H9 (cell line): Measurements from ENCODE around the gene PUS3. TPM values are rescaled to one million over a fixed set of nuclear protein-coding genes. Genes with fewer than 3 reads are reported as not detected.

Source experiments
- DNase-seq: peaks from one replicate; pipeline ENCODE4 v3.0.0-alpha.2; 2017
- H2AFZ ChIP-seq: one replicate; pipeline ENCODE4 v1.6.1; 2013; ENCODE audit warnings: mild to moderate bottlenecking, low read length, control low read depth, moderate library complexity
- H2AK5ac ChIP-seq: 2 replicates; pipeline ENCODE4 v1.6.1; 2013; ENCODE audit warnings: low read length, control low read depth, mixed read lengths; ENCODE audit not compliant: insufficient read length
- H2BK120ac ChIP-seq: one replicate; pipeline ENCODE4 v1.6.1; 2013; ENCODE audit warnings: low read depth, mild to moderate bottlenecking, low read length, control low read depth, inconsistent platforms; ENCODE audit not compliant: poor library complexity, severe bottlenecking
- H2BK12ac ChIP-seq: 2 replicates; pipeline ENCODE4 v1.6.1; 2013; ENCODE audit warnings: low read length, control low read depth, mixed read lengths, low read depth; ENCODE audit not compliant: insufficient read length
- H2BK15ac ChIP-seq: 2 replicates; pipeline ENCODE4 v1.6.1; 2013; ENCODE audit warnings: low read depth, low read length, control low read depth
- H2BK20ac ChIP-seq: one replicate; pipeline ENCODE4 v1.6.1; 2013; ENCODE audit warnings: low read depth, mild to moderate bottlenecking, low read length, control low read depth, inconsistent platforms; ENCODE audit not compliant: poor library complexity, severe bottlenecking
- H2BK5ac ChIP-seq: 2 replicates; pipeline ENCODE4 v1.6.1; 2013; ENCODE audit warnings: low read length, control low read depth, mixed read lengths; ENCODE audit not compliant: insufficient read length
- H3K14ac ChIP-seq: 2 replicates; pipeline ENCODE4 v1.6.1; 2013; ENCODE audit warnings: low read length, control low read depth; ENCODE audit not compliant: insufficient read depth
- H3K18ac ChIP-seq: 2 replicates; pipeline ENCODE4 v1.6.1; 2013; ENCODE audit warnings: low read depth, mild to moderate bottlenecking, mixed read lengths, low read length, control low read depth; ENCODE audit not compliant: insufficient read length
- H3K23ac ChIP-seq: 2 replicates; pipeline ENCODE4 v1.6.1; 2013; ENCODE audit warnings: low read length, control low read depth, mixed read lengths, low read depth; ENCODE audit not compliant: insufficient read length
- H3K23me2 ChIP-seq: 2 replicates; pipeline ENCODE4 v1.6.1; 2013; ENCODE audit warnings: low read depth, mild to moderate bottlenecking, mixed read lengths, low read length, control low read depth; ENCODE audit not compliant: insufficient read length, poor library complexity, severe bottlenecking
- H3K27ac ChIP-seq: 2 replicates; pipeline ENCODE4 v1.5.1; 2013; ENCODE audit warnings: low read length, control low read depth, mixed read lengths, low read depth; ENCODE audit not compliant: insufficient read length
- H3K27me3 ChIP-seq: 2 replicates; pipeline ENCODE4 v1.6.1; 2013; ENCODE audit warnings: low read length, control low read depth, inconsistent platforms; ENCODE audit not compliant: insufficient read depth
- H3K4ac ChIP-seq: 2 replicates; pipeline ENCODE4 v1.6.1; 2013; ENCODE audit warnings: low read depth, mild to moderate bottlenecking, control low read depth, inconsistent platforms, low read length, moderate library complexity
- H3K4me1 ChIP-seq: 2 replicates; pipeline ENCODE4 v1.6.1; 2013; ENCODE audit warnings: low read length, control low read depth, inconsistent platforms; ENCODE audit not compliant: insufficient read depth
- H3K4me2 ChIP-seq: 2 replicates; pipeline ENCODE4 v1.6.1; 2013; ENCODE audit warnings: low read length, control low read depth, mixed read lengths; ENCODE audit not compliant: insufficient read length, insufficient read depth
- H3K56ac ChIP-seq: 2 replicates; pipeline ENCODE4 v1.6.1; 2013; ENCODE audit warnings: low read depth, mild to moderate bottlenecking, mixed read lengths, low read length, control low read depth; ENCODE audit not compliant: insufficient read length
- H3K79me1 ChIP-seq: 2 replicates; pipeline ENCODE4 v1.6.1; 2013; ENCODE audit warnings: low read depth, mild to moderate bottlenecking, moderate library complexity, low read length, control low read depth, inconsistent platforms; ENCODE audit not compliant: insufficient read depth, poor library complexity, severe bottlenecking
- H3K79me2 ChIP-seq: 2 replicates; pipeline ENCODE4 v1.6.1; 2013; ENCODE audit warnings: low read length, control low read depth, inconsistent platforms; ENCODE audit not compliant: insufficient read depth
- H3K9ac ChIP-seq: 2 replicates; pipeline ENCODE4 v1.6.1; 2013; ENCODE audit warnings: low read length, control low read depth, mixed read lengths; ENCODE audit not compliant: insufficient read length; ENCODE audit errors: extremely low read depth
- H3K9me3 ChIP-seq: one replicate; pipeline ENCODE4 v1.6.1; 2013; ENCODE audit warnings: low read depth, low read length, inconsistent platforms; ENCODE audit not compliant: control insufficient read depth
- H3T11ph ChIP-seq: one replicate; pipeline ENCODE4 v1.6.1; 2013; ENCODE audit warnings: mild to moderate bottlenecking, low read length, control low read depth, inconsistent platforms
- H4K20me1 ChIP-seq: one replicate; pipeline ENCODE4 v1.6.1; 2013; ENCODE audit not compliant: control insufficient read depth, insufficient read length, insufficient read depth
- H4K5ac ChIP-seq: 2 replicates; pipeline ENCODE4 v1.6.1; 2013; ENCODE audit warnings: low read depth, mild to moderate bottlenecking, mixed read lengths, low read length, control low read depth; ENCODE audit not compliant: insufficient read length
- H4K8ac ChIP-seq: replicated peaks from 2 replicates; pipeline ENCODE4 v1.6.1; 2013; ENCODE audit warnings: low read length, control low read depth, mixed read lengths, low read depth; ENCODE audit not compliant: insufficient read length
- H4K91ac ChIP-seq: 2 replicates; pipeline ENCODE4 v1.6.1; 2013; ENCODE audit warnings: low read depth, mild to moderate bottlenecking, moderate library complexity, mixed read lengths, low read length, control low read depth; ENCODE audit not compliant: insufficient read length
- H3K27ac Mint-ChIP-seq, 3 experiments: 2 replicates in 2 of 3; 3 replicates in 1 of 3; pipeline ENCODE4 v1.8.0; 2020 to 2021; ENCODE audit warnings: mixed read lengths in 3 of 3, mild to moderate bottlenecking in 1 of 3, moderate library complexity in 1 of 3
- H3K27me3 Mint-ChIP-seq: 2 replicates; pipeline ENCODE4 v1.8.0; 2021; ENCODE audit warnings: low read depth, mild to moderate bottlenecking, moderate library complexity, mixed read lengths
- H3K36me3 Mint-ChIP-seq, 3 experiments: 2 replicates in 2 of 3; 3 replicates in 1 of 3; pipeline ENCODE4 v1.8.0; 2020 to 2021; ENCODE audit warnings: low read depth in 3 of 3, mixed read lengths in 3 of 3; ENCODE audit not compliant: insufficient read depth in 1 of 3
- H3K4me1 Mint-ChIP-seq, 2 experiments: 2 replicates each; pipeline ENCODE4 v1.8.0; 2020; ENCODE audit warnings: mixed read lengths in 2 of 2
- H3K4me3 Mint-ChIP-seq, 2 experiments: 2 replicates in 1 of 2; 3 replicates in 1 of 2; pipeline ENCODE4 v1.8.0; 2020 to 2021; ENCODE audit warnings: mild to moderate bottlenecking in 2 of 2, mixed read lengths in 2 of 2, moderate library complexity in 1 of 2
- H3K9me3 Mint-ChIP-seq, 2 experiments: 2 replicates in 1 of 2; 3 replicates in 1 of 2; pipeline ENCODE4 v1.8.0; 2020; ENCODE audit warnings: mild to moderate bottlenecking in 2 of 2, mixed read lengths in 2 of 2, moderate library complexity in 1 of 2
- CTCF ChIP-seq: fragments of 200-600 bp; sonication (generic); conservative IDR thresholded peaks from 3 replicates; pipeline ENCODE4 v1.8.0; 2021; ENCODE audit warnings: antibody characterized with exemption, mild to moderate bottlenecking
- total RNA-seq: library from RNA; stranded (reverse); gene quantifications from 2 replicates; pipeline ENCODE4 v1.2.1, GENCODE V29; 2021

The PUS3 gene
- total RNA-seq, 1 experiment from 2014 or later: 20.0 TPM

- Histone ChIP-seq H3K4me1 (no peaks in the 10 kb centered on the region), H4K5ac (no peak overlapping the region), H3K9me3 (no peaks in the 10 kb centered on the region), H3K27ac (no peak overlapping the region), H2BK120ac (no peak overlapping the region), H4K20me1 (no peaks in the 10 kb centered on the region), H3K56ac (no peak overlapping the region), H2AK5ac (no peak overlapping the region), H3K9ac (no peak overlapping the region), H4K91ac (no peak overlapping the region), H3K27me3 (no peaks in the 10 kb centered on the region), H4K8ac (no peak overlapping the region), H2AFZ (no peak overlapping the region), H3K23ac (no peak overlapping the region), H3T11ph (no peak overlapping the region), H3K79me1 (no peaks in the 10 kb centered on the region), H3K18ac (no peak overlapping the region), H2BK20ac (no peak overlapping the region), H3K14ac (no peak overlapping the region), H2BK12ac (no peak overlapping the region), H3K4ac (no peak overlapping the region), H2BK15ac (no peak overlapping the region), H3K23me2 (peaks cover 4% of the 10 kb centered on the region), H3K4me2 (no peak overlapping the region), H2BK5ac (no peak overlapping the region), H3K79me2 (peaks cover 4% of the 10 kb centered on the region; the same call in 1 of the 2 replicates)
- no peak for TF ChIP-seq CTCF
- Mint-ChIP-seq H3K27ac (no peak overlapping the region), H3K4me3 (no peak overlapping the region), H3K36me3 (peaks cover 15 to 26% (median 24%) of the 10 kb centered on the region in 3 experiments; a peak in 6 of 7 replicates), H3K4me1 (peaks cover 3% of the 10 kb centered on the region in 2 experiments; a peak in 2 of 4 replicates), H3K27me3 (no peaks in the 10 kb centered on the region), H3K9me3 (no peaks in the 10 kb centered on the region)
- no peak for DNase-seq
Measured at GRCh38 chr11:125892994-125893393, 10.0 kb downstream of the PUS3 start.
